Aorta (tissue), 5 donors: Measurements from ENCODE around the gene TRRAP. TPM values are rescaled to one million over a fixed set of nuclear protein-coding genes. Genes with fewer than 3 reads are reported as not detected.

ENCODE experiments used
- ATAC-seq: fragments of 200-7000 bp; cut with Tn5 transposase; one replicate; pipeline ENCODE4 v1.9.1; 2022; ENCODE audit warnings: moderate library complexity; ENCODE audit not compliant: low FRiP score
- DNase-seq, 2 donors: peaks; one replicate each; pipeline ENCODE4 v3.0.0-alpha.2; 2020
- H3K27ac ChIP-seq, 2 donors: one replicate each; pipeline ENCODE4 v1.5.1; 2013; ENCODE audit warnings: low read length in 2 of 2, mild to moderate bottlenecking in 2 of 2, moderate library complexity in 2 of 2, control low read depth in 1 of 2, inconsistent platforms in 1 of 2, low read depth in 1 of 2
- H3K27me3 ChIP-seq, 2 donors: one replicate each; pipeline ENCODE4 v1.6.1; 2013; ENCODE audit warnings: control low read depth in 1 of 2, low read length in 1 of 2, mild to moderate bottlenecking in 1 of 2, moderate library complexity in 1 of 2; ENCODE audit not compliant: insufficient read depth in 2 of 2, control insufficient read depth in 1 of 2
- H3K36me3 ChIP-seq, 2 donors: one replicate each; pipeline ENCODE4 v1.6.1; 2013; ENCODE audit warnings: control low read depth in 1 of 2, low read length in 1 of 2, mild to moderate bottlenecking in 1 of 2; ENCODE audit not compliant: insufficient read depth in 2 of 2, control insufficient read depth in 1 of 2
- H3K4me1 ChIP-seq, 2 donors: one replicate each; pipeline ENCODE4 v1.6.1; 2013; ENCODE audit warnings: low read length in 2 of 2, control low read depth in 1 of 2, mild to moderate bottlenecking in 1 of 2, moderate library complexity in 1 of 2; ENCODE audit not compliant: insufficient read depth in 2 of 2, control insufficient read depth in 1 of 2
- H3K4me3 ChIP-seq, 2 donors: one replicate each; pipeline ENCODE4 v1.5.1; 2013; ENCODE audit warnings: low read length in 2 of 2, control low read depth in 1 of 2, mild to moderate bottlenecking in 1 of 2
- H3K9me3 ChIP-seq: one replicate; pipeline ENCODE4 v1.6.1; 2013; ENCODE audit warnings: mild to moderate bottlenecking, low read length; ENCODE audit not compliant: control insufficient read depth
- WGBS, 2 donors: extraction: QIAGEN DNeasy Blood & Tissue Kit; methylation state at CpG; one replicate each; pipeline ENCODE4 v1.1.7; 2013; 5-methylcytosine and 5-hydroxymethylcytosine counted together
- intact Hi-C, 2 donors: fragments of 100-400 bp; cut with DNase I; formaldehyde crosslinking; loops; one replicate each; pipeline versions ENCODE4 v1.14.2 to v1.15.0; 2022
- polyA plus RNA-seq, 2 donors: library from polyadenylated mRNA; stranded (reverse); fragments of 200-250 nt; gene quantifications; one replicate each; pipeline ENCODE4 v1.2.3, GENCODE V29; 2013
- total RNA-seq, 2 donors: library from RNA; stranded (reverse); fragmentation: NEBNext Ultra II Directional; extraction: Animal tissue kit (Norgen Biotek cat#: 25700); gene quantifications; one replicate each; pipeline ENCODE4 v1.2.1, GENCODE V29; 2021
- donor health status: healthy with polysubstance abuse.
- donor health status: Bipolar disorder and iron deficiency.
- donor health status: DM: no; HTN: no; CAD: no.
- donor health status: DM: no; HTN: no; CAD: no.
- donor health status: DM: yes; HTN: yes; CAD: no.

Gene TRRAP
- total and polyA plus RNA-seq, 4 donors, result 2.4 to 41.9 (median 23.2) TPM

- Histone ChIP-seq H3K9me3 (no peaks in the 10 kb centered on the region), H3K4me3 (no peak overlapping the region), H3K36me3 (no peaks in the 10 kb centered on the region), H3K4me1 (no peaks in the 10 kb centered on the region), H3K27me3 (no peaks in the 10 kb centered on the region), H3K27ac (no peak overlapping the region)
- ATAC-seq, result no peak
- intact Hi-C loops, result no loop called here
- DNase-seq, result no peak
- WGBS, 2 donors, result 96% methylated on average over 29 of the region's 29 CpGs
Measured at GRCh38 chr7:98862716-98863420, 15.5 kb upstream of the TRRAP start.

- 92 to 93% methylated on average over 2 of the region's 2 CpGs for WGBS, 2 donors
- Histone ChIP-seq H3K27me3 (no peaks in the 10 kb centered on the region), H3K9me3 (no peaks in the 10 kb centered on the region), H3K36me3 (no peaks in the 10 kb centered on the region), H3K27ac (no peak overlapping the region), H3K4me3 (no peak overlapping the region), H3K4me1 (no peaks in the 10 kb centered on the region)
- intact Hi-C loops, result no loop called here
- no peak for DNase-seq
- no peak for ATAC-seq
Measured at GRCh38 chr7:98863601-98864000, 14.7 kb upstream of the TRRAP start.

GRCh38 chr7:98864731-98865453 is 13.4 kb upstream of the TRRAP start:
- peak in 1 of 2 donors; percentile 52 for DNase-seq
- WGBS, 2 donors, result 62 to 68% methylated on average over 14 of the region's 14 CpGs
- Histone ChIP-seq H3K4me3 (no peak overlapping the region), H3K36me3 (no peaks in the 10 kb centered on the region), H3K27me3 (no peaks in the 10 kb centered on the region), H3K27ac (no peak overlapping the region), H3K4me1 (no peaks in the 10 kb centered on the region), H3K9me3 (no peaks in the 10 kb centered on the region)
- ATAC-seq, result no peak
- intact Hi-C loops, result no loop called here

GRCh38 chr7:98866351-98866750 is 12.0 kb upstream of the TRRAP start:
- Histone ChIP-seq H3K4me3 (no peak overlapping the region), H3K36me3 (no peaks in the 10 kb centered on the region), H3K9me3 (no peaks in the 10 kb centered on the region), H3K4me1 (no peaks in the 10 kb centered on the region), H3K27me3 (no peaks in the 10 kb centered on the region), H3K27ac (no peak overlapping the region)
- intact Hi-C loops, result no loop called here
- WGBS, 2 donors, result 95 to 96% methylated on average over 12 of the region's 12 CpGs
- DNase-seq, result peak in 1 of 2 donors; percentile 64
- no peak for ATAC-seq

GRCh38 chr7:98866765-98867164 is 11.6 kb upstream of the TRRAP start:
- DNase-seq (no peak), ATAC-seq (no peak)
- intact Hi-C loops, result no loop called here
- Histone ChIP-seq H3K9me3 (no peaks in the 10 kb centered on the region), H3K27me3 (no peaks in the 10 kb centered on the region), H3K4me3 (no peak overlapping the region), H3K36me3 (no peaks in the 10 kb centered on the region), H3K27ac (no peak overlapping the region), H3K4me1 (no peaks in the 10 kb centered on the region)
- 84 to 87% methylated on average over 7 of the region's 7 CpGs for WGBS, 2 donors

GRCh38 chr7:98868450-98868849 is 9.9 kb upstream of the TRRAP start:
- no peaks in the 10 kb centered on the region for H3K36me3 ChIP-seq
- ATAC-seq, result no peak
- no peaks in the 10 kb centered on the region for H3K4me1 ChIP-seq
- H3K4me3 ChIP-seq, result no peak overlapping the region
- 94 to 100% methylated on average over 2 of the region's 2 CpGs for WGBS, 2 donors
- intact Hi-C loops, result no loop called here
- DNase-seq, result no peak
- H3K27ac ChIP-seq, result no peak overlapping the region
- no peaks in the 10 kb centered on the region for H3K27me3 ChIP-seq
- no peaks in the 10 kb centered on the region for H3K9me3 ChIP-seq

- Histone ChIP-seq H3K27me3 (no peaks in the 10 kb centered on the region), H3K4me1 (no peaks in the 10 kb centered on the region), H3K27ac (peak overlapping the region in 1 of 2 donors; percentile 11), H3K9me3 (no peaks in the 10 kb centered on the region), H3K36me3 (no peaks in the 10 kb centered on the region), H3K4me3 (no peak overlapping the region)
- ATAC-seq (peak; percentile 6), DNase-seq (peak in 1 of 2 donors; percentile 77)
- WGBS, 2 donors, result 43 to 44% methylated on average over 19 to 25 of the region's 25 CpGs
- intact Hi-C loops, result no loop called here
Measured at GRCh38 chr7:98869027-98869596, 9.2 kb upstream of the TRRAP start.

- Histone ChIP-seq H3K4me3 (peak within 1 kb of the TSS; percentile 17 to 27), H3K36me3 (no peaks in the 10 kb centered on the region), H3K27ac (peak within 1 kb of the TSS in 1 of 2 donors; percentile 23), H3K9me3 (no peaks in the 10 kb centered on the region), H3K27me3 (no peaks in the 10 kb centered on the region), H3K4me1 (no peaks in the 10 kb centered on the region)
- DNase-seq, result no peak
- intact Hi-C loops, result loop anchor here in 1 of 2 donors (10.0 kb wide), 1 partner anchor 585 kb away; the partner anchor contains the start of gene BRI3
- peak; percentile 47 for ATAC-seq
- 1% methylated on average over 46 to 69 of the region's 69 CpGs for WGBS, 2 donors
Measured at GRCh38 chr7:98869597-98870120, 8.7 kb upstream of the TRRAP start, which contains the start of gene TMEM130. Gene TMEM130, minus strand, starts transcription at chr7:98870014. Its CDS starts 153 bp downstream, at chr7:98869861.
